Right kidney (tissue), 1 donor: ENCODE results near the gene THSD4.

Experiments
- DNase-seq: peaks from one replicate; pipeline ENCODE4 v3.0.0-alpha.2; 2016

The THSD4 gene

GRCh38 chr15:71225851-71226250 is 110.6 kb downstream of the THSD4 start:
- no peak for DNase-seq

GRCh38 chr15:71226536-71227455 is 111.5 kb downstream of the THSD4 start:
- no peak for DNase-seq

- no peak for DNase-seq
These were observed 113.1 kb downstream of the THSD4 start for GRCh38 chr15:71228403-71228802.

- DNase-seq = no peak
These were observed 115.0 kb downstream of the THSD4 start for GRCh38 chr15:71230303-71230702.

- DNase-seq = no peak
These were observed 116.5 kb downstream of the THSD4 start for GRCh38 chr15:71231758-71232157.

- no peak for DNase-seq
These were observed 117.1 kb downstream of the THSD4 start for GRCh38 chr15:71232411-71232810.

GRCh38 chr15:71237456-71238188 is 122.4 kb downstream of the THSD4 start:
- DNase-seq = no peak

- no peak for DNase-seq
These were observed 123.7 kb downstream of the THSD4 start for GRCh38 chr15:71238926-71239325.

- DNase-seq = no peak
These were observed 124.5 kb downstream of the THSD4 start for GRCh38 chr15:71239592-71240364.

GRCh38 chr15:71242292-71242691 is 127.0 kb downstream of the THSD4 start:
- no peak for DNase-seq

- no peak for DNase-seq
These were observed 129.0 kb downstream of the THSD4 start for GRCh38 chr15:71244250-71244649.

GRCh38 chr15:71245588-71245987 is 130.3 kb downstream of the THSD4 start:
- DNase-seq = no peak

- no peak for DNase-seq
These were observed 133.1 kb downstream of the THSD4 start for GRCh38 chr15:71248386-71248785.

GRCh38 chr15:71249986-71250385 is 134.7 kb downstream of the THSD4 start:
- DNase-seq = no peak

GRCh38 chr15:71250936-71251583 is 135.8 kb downstream of the THSD4 start:
- DNase-seq = no peak

- no peak for DNase-seq
These were observed 136.3 kb downstream of the THSD4 start for GRCh38 chr15:71251584-71252043.

- DNase-seq = no peak
These were observed 136.9 kb downstream of the THSD4 start for GRCh38 chr15:71252044-71252739.

GRCh38 chr15:71252740-71253047 is 137.4 kb downstream of the THSD4 start:
- DNase-seq = no peak

GRCh38 chr15:71254491-71254890 is 139.2 kb downstream of the THSD4 start:
- DNase-seq = no peak

GRCh38 chr15:71256934-71257664 is 141.8 kb downstream of the THSD4 start:
- no peak for DNase-seq

GRCh38 chr15:71259866-71260265 is 144.6 kb downstream of the THSD4 start:
- no peak for DNase-seq
